CD4-positive, alpha-beta T cell treated with Interferon alpha-2 for 1 hour (primary cell): Measurements from ENCODE around the gene BCL2L13.
A peak's percentile ranks its signal among the peaks of the same experiment; 100 is the strongest.

Experiments
- DNase-seq, 2 donors: peaks; one replicate each; pipeline ENCODE4 v3.0.0-alpha.2; 2020 to 2022

BCL2L13 gene

DNA sequence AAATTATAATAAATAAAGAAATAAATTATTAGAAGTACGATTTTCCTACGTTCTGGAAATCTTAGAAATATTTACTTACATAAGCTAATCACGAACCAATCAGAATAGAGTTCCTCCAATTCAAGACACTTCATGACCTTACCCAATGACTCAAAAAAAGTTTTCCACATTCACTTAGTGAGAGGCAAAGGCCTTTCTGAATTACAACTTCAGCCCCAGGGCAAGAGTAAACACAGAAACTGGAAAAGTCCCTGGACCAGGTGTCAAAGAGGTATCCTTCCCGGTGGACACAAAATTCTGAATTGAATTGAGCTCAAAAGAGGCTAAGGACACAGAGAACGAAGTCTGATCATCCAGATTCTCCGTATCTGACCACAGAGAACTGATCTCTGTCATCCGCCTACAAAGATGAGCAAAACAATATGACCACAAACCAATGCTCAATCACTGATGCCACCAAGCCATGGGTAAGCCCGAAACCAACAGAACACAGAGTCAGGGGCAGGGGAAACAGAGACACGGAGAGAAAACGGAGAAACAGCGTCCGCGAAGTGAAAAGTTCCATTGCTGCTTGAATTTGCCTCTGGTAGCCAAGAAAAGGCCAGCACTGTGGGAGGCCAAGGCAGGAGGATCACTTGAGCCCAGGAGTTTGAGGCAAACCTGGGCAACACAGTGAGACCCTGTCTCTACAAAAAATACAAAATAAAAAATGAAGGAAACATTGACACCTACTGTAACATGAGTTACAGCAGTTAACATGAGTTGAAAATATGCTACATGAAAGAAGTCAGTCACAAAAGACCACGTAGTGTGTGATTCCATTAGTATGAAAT lies 128.9 kb downstream of the BCL2L13 start:
- peak in 1 of 2 donors; percentile 60 for DNase-seq

DNA sequence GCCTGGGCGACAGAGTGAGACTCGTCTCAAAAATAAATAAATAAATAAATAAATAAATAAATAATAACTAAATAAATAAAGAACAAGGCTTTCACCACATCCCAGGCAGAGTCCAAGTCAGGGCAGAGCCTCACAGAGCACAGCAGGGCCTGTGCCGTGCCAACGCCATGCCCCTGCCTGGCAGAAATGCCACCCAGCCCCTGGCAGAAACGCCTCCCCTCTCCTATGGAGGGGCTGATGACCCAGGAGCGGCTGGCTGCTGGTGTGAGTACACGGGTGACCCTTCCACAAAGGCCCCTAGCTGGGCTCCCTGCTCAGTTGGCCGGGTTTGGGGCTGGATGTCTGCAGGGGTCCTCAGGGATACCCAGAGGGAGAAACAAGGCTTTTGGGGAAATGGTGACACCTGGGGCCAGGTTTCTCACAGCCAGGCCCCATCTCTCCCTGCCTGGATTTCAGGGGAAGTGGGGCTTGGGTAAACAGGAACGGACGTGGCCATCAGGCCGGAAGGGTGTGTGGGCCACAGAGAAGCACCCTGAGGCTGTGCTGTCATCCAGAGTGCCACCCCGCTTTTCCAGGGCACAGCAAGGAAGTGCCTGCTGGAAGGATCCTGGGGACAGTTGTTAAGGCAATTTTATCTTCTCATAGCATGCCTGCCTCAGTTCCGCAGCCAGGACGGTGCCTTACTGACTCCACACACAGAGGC lies 130.6 kb downstream of the BCL2L13 start:
- DNase-seq, result no peak

DNA sequence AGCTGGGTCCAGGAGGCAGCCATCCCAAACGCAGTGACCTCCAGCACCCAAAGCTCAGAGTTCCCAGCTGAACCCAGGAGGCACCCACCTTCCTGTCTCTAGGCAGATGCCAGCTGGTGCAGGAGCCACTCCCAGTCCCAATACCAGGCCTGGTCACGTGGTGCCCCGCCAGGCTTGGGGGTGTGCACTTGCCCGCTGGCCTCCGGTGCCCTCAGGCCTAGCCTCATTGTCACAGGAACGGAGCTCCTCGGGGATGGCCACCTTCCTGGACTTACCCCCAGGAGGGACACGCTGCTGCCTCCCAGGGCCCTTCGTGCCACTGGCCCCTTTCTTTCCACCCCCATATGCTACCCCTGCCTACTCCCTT lies 131.1 kb downstream of the BCL2L13 start:
- no peak for DNase-seq

DNA sequence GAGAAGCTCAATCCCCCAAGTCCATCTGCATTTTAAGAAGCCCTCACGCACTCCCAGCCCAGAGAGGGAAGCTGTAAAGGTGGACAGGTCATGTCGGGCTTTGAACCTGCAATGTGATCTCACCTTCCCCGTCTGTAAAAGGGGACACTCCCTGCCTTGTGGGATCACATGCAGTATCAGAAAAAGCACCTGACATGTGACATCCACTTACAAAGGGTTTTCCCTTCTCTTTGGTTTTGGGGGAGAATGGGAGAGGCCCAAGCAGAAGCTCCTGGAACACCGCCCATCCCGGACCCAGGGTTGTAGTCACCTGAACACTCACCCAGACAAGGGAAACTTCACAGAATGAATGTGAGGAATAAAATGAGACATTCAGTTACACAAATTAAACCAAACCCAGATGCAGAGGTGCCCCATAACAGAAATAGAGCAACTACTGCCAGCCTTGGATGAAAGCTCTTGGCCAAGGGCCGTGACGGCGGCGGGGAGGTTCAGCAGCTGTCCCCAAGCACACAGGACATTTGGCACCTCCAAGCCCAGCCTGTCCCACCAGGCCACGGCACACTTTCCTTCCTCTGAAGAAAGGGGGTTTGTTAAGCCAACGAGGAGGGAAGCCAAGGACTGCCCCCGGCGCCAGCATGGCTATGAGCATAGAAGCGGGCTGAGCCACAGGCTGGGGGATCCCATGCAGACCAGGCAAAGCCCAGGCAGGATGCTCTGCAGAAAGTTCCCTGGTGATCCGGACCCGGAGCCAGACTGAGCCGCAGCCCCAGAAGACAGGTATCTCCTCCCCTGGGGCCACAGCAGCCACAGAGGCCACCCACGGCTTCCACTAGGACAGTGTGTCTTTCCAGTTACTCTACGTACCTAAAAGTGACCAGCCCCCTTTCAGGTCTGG lies 131.9 kb downstream of the BCL2L13 start:
- DNase-seq, result no peak

DNA sequence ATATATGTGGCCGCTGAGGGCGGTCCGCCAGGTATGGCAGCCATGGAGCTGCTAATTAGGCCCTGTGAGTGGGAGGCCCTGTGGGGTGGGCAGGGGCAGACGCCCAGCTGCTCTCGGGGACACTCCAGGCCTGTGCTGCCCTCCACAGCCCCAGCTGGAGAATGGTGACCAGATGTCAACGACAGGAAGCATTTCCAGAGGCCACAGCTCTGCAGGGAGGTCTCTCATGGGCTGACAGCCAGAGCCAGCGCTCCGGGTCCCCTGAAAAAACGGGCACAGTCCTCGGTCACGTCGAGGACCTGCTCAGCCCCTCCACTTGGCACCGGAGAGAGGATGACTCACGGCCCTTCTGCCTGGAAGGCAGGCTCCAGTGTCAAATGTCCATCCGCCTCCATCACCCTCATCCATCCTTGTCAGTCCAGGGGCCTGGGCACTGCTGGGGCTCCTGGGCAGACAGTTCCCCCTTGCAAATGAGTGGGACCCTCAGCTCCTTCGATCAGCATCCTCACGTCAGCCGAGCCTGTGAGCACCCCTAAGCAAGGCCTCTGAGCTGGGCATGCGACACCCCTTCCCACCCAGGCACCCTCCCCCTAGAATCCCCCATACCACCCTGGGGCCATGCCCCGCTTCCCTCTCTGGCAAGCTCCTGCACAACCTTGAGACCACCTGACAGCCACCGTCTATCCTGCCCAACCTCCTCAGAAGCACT lies 133.8 kb downstream of the BCL2L13 start:
- no peak for DNase-seq

DNA sequence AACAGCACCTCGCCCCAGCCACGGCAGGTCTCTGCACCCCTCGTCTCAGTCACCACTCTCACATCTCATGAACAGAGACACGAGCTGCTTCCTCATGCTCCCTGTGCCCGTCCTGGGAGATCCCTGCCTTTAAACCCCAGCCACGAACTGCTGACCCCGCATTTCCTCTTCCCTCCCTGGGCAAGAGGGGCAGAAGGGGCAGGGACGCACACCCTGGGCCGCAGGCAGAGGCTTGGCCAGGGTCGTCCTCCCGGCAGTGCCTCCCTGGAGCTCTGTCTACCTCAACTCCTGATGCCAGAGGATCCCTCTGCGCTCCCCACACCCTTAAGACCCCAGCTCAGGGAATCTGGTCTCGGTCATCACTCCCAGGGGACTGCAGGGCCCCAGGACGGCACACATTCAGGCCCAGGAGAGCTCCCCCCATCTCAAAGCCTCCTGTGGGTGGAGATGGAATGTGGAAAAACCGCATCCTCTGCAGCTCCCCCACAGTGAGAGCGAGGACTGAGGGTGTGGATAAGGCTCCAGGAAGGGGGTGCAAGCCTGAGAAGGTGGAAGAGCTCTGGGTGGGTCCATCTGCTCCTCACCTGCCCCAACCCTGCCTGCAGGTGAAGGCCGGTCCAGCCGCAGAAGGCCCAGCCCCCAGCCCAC lies 134.5 kb downstream of the BCL2L13 start:
- DNase-seq, result no peak

DNA sequence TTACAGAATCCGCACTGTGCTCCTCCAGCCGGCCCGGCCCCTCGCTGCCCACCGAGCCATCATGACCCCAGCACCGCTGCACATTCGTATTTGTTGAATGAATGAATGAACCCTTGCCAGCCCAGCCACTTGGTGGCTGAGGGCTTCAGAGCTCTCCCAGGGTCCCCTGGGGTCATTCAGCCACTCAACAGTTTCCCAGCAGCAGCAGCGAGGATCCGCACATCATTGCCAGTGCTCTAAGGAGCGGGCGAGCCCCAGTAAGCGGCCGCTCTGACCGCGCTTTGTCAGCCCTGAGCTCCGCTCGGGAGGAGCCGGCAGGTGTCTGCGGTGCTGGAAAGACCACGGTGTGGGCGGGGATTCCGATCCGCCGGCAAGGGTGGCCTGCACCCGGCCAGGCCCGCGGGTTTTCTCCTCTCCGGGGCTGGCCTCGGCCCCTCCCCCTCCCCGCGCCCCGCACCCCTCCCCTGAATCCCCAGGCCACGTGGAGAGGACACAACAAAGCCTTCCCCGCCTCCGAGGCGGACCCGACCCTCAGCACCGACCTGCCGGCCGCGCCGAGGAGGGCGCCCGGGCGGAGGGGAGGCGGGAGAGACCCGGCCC lies 135.1 kb downstream of the BCL2L13 start:
- DNase-seq, result peak; percentile 59 to 73

DNA sequence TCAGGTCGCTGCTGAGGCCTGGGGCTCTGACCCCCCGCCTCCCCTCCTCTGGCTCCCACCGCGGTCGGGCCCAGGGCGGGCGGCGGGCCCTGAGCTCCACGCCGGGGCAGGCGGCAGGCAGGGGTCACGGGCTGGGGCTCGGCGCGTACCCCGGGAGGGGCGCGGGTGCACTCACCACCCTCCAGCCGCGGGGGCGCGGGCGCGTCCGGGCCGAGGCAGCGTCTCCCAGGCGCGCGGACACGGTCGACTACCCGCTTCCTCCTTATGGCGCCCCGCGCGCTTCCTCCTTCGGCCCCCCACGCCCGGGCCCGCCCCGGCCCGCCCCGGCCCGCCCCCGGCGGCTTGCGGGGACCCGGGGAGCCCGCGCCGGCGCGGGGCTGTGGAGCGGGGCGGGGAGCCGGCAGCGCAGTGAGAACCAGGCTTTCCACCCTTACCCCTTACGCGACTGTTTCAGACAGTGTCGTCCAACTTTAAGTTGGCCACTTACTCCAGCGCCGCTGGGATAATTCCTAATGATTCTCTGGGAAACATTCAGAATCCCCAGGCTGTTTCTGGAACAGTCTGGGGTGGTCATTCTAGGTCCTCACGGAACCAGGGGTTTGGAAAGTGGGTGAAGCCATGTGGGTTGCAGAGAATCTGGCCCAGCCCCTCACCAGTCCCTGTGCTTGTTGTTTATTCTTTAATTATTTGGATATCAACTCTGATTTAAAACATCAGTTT lies 135.8 kb downstream of the BCL2L13 start, which contains the start of gene BID:
BID (minus strand) TSS at position 264 of the 720 bp plus-strand sequence. CDS start 24,353 bp downstream, outside the sequence.
- DNase-seq, result peak; percentile 63 to 65

DNA sequence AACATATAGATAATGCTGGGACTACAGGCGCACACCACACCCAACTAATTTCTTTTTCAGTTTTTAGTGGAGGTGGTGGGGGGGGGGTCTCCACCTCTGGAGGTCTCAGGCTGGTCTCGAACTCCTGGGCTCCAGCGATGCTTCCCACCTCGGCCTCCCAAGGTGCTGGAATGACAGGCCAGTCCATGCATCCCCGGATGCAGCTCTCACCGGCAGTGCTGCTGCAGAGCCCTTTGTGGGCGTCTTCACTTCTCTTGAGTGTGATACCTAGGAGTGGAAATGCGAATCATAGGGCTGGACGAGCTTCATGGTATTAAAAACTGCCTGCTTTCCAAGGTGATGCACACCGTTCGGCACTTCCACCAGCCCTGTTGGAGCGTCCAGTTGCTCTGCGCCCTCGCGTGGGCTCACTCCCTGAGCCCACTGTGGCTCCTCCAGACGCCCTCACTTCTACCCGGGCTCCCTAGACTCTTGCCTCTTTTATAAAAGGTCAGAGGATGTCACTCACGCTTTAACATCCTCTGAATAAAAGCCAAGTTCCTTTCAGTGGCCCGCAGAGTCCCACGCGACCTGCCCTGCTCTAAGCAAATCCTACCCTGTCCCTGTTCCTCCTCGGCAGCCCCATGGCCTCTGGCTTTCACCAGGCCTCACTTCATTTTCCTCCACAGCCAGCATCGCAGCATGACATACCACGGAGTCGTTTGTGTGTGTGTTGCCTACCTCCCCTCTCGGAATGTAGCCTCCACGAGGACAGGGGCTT lies 136.5 kb downstream of the BCL2L13 start:
- no peak for DNase-seq

DNA sequence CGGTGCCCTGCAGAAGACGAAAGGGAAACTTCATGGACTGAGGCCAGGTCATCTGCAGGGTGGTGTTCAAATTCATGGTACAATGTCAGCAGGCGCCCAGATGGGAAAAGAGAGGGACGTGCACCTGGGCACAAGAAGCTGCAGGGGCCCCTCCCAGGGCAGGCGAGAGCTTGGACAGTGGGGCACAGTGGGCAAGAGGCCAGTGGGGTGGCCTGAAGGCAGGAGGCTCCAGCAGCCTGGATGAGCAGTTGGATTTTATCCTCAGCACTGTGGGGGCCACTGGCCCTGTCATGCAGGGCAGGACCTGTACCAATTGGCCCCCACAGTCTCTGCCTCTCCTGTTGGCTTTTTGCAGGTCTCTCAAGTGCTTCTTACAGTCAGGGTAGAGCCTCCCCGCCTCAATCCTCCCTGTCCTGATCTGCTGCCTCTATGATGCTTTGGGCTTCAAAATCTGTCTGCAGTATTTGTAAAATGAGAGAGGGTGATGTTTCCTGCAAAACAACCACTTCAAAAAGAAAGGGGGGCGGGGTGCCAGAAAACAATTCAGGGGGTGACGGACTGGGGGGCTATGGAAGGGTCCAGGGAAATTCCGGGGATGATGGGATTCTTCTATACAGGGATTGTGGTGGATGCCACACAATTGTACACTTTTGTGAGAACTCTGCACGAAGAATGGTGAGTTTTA lies 137.4 kb downstream of the BCL2L13 start:
- DNase-seq, result peak in 1 of 2 donors; percentile 30

DNA sequence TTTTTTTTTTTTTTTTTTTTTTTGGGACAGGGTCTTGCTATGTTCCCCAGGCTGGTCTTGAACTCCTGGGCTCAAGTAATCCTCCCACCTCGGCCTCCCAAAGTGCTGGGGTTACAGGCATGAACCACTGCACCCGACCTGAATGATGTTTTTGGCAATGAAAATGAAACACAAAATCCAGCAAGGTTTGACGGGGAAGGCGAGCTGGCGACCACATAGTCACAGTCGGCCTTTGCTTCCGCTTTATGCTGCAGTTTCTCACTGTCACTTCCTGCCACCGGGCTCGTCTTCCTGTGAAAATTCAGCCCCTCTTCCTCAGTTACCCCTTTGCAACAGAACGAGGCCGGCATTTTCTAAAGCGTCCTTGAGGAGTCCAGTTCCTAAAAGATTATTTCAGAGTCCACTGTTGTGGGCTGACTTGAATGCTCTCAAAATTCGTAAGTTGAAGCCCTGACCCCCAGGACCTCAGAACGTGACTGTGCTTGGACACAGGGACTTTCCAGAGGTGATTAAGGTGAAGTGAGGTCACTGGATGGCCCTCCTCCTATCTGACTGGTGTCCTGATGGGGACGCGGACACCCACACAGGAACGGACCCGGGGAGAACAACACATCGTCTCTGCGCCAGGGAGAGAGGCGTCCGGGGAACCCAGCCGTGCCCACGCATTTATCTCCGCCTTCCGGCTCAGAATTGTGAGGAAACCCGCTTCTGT lies 138.6 kb downstream of the BCL2L13 start:
- peak; percentile 80 to 84 for DNase-seq

DNA sequence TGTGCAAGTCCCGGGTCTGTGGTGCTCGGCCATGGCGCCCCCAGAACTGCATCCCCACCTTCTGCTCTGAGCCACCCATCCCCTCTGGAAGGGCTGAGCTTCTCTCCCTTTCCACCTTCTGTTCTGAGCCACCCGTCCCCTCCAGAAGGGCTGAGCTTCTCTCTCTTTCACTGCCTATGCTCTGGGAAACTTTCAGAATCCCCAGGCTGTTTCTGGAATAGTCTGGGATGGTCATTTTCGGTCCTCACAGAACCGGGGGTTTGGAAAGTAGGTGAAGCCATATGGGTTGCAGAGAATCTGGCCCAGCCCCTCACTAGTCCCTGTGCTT lies 139.1 kb downstream of the BCL2L13 start:
- DNase-seq, result no peak

DNA sequence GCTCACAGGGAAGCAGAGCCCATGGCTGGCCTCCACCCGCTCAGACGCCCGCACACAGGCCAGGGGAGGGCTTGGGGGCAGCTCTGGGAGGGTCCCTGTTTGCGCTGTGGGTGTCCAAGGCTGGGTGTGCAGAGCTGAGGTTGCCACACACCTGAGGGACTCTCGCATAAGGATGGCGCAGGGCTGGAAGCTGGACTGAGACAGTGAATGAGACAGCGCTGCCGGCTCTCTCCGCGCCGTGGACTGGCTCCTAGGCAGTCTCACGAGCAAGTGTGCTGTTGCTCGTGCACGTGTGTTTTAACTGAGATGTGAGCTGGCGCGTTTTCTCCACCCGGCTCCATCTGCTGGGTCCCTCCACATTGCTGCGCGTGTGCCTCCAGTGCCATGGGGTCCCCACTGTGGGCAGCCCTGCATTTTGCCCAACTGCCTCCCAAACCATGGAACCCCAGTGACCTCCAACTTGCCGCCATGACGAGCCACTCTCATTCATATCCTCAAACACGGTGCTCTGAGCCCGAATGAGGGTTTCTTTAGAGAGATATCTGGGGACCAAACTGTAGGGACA lies 139.9 kb downstream of the BCL2L13 start:
- no peak for DNase-seq

DNA sequence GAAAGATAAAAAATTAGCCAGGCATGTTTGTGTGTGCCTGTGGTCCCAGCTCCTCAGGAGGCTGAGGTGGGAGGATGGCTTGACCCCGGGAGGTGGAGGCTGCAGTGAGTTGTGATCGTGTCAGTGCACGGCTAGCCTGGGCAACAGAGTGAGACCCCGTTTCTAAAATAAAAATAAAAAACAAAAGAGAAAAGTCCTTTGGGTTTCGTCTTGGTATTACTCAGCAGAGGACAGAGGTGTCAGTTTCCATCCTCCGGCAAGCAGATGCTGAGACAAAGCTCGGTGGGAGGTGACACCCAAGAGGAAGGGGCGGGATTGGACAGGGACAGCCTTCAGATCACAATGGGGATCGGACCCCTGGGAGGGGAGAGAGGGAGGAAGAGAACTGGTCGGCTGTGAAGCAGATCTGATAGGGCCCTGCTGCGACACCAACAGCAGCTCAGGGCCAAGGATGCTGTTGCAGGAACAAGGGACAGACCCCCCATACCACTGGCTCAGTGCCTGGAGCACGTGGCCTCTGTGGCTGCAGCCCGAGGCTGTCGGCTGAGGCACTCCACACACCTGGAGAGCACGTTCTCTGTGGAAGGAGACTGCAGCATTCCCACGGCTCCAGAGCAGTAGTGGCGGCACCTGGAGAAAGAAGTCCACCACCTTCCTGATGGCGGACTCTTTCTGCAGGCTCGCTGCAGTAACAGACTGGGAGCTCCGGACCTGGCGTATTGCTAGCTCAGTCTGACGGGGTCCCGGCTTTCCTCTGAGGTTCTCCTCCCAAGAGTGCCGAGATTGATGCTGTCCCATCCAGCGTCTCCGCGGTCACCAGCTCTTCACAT lies 140.9 kb downstream of the BCL2L13 start:
- no peak for DNase-seq

DNA sequence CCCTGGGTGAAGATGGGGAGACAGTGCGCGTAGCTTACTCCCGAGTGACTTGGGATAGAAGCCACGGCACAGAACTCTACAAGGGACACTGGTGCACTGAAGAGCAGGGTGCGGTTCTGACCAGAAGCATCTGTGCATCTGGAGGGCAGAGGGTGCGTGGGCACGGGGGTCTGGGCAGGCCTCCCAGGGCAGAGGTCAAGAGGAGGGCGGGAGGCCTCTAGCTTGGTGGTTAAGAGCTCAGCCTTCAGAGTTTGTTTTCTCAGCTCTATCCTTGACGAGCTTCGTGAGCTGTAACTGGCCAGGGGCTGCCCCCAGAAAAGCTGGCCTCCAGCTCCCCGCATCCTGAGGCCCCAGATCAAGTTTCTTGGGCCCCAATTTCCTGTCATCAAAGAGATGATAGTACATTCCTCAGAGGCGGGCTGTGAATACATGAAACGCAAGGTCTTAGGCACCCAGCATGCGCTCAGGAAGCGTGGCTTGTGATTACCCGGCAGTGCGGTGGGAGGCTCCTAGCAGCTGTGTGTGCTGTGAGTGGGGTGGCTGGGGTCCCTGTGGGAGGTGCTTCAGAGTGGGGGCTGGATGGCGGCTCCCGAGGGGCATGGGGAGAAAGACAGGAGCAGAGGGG lies 141.7 kb downstream of the BCL2L13 start:
- no peak for DNase-seq
